Superior temporal gyrus (tissue), 1 donor: ENCODE results near the gene PHACTR2.
A peak's percentile ranks its signal among the peaks of the same experiment; 100 is the strongest.
"Not testable (repeated sequence)": the region's sequence is repeated elsewhere in the genome, so short reads cannot be mapped to it uniquely, and the experiment has no call there.

Source experiments
- DNase-seq: peaks from one replicate; pipeline ENCODE4 v3.0.0-alpha.2; 2016; ENCODE audit errors: extremely low spot score

Gene PHACTR2

GRCh38 chr6:143766185-143766553, 88.4 kb downstream of the PHACTR2 start:
- DNase-seq: no peak

GRCh38 chr6:143767433-143767832, 89.7 kb downstream of the PHACTR2 start:
- no peak for DNase-seq

GRCh38 chr6:143772116-143773086, 94.6 kb downstream of the PHACTR2 start:
- DNase-seq: no peak

- no peak for DNase-seq
These were observed 95.9 kb downstream of the PHACTR2 start for GRCh38 chr6:143773506-143774150.

GRCh38 chr6:143774347-143774746, 96.6 kb downstream of the PHACTR2 start:
- DNase-seq: no peak

GRCh38 chr6:143775336-143775735, 97.6 kb downstream of the PHACTR2 start:
- peak; percentile 44 for DNase-seq

GRCh38 chr6:143778926-143779325, 101.2 kb downstream of the PHACTR2 start:
- DNase-seq: no peak

GRCh38 chr6:143782481-143782880, 104.7 kb downstream of the PHACTR2 start:
- no peak for DNase-seq

GRCh38 chr6:143783077-143783476, 105.3 kb downstream of the PHACTR2 start:
- DNase-seq: no peak

- DNase-seq: no peak
These were observed 106.6 kb downstream of the PHACTR2 start for GRCh38 chr6:143784316-143784715.

GRCh38 chr6:143786371-143786770, 108.6 kb downstream of the PHACTR2 start:
- DNase-seq: not testable (repeated sequence)

- no peak for DNase-seq
These were observed 114.9 kb downstream of the PHACTR2 start for GRCh38 chr6:143792402-143793279.

- no peak for DNase-seq
These were observed 115.5 kb downstream of the PHACTR2 start for GRCh38 chr6:143793280-143793619.

- not testable (repeated sequence) for DNase-seq
These were observed 118.8 kb downstream of the PHACTR2 start for GRCh38 chr6:143796551-143796950.

GRCh38 chr6:143798487-143798886, 120.7 kb downstream of the PHACTR2 start:
- DNase-seq: not testable (repeated sequence)

- no peak for DNase-seq
These were observed 125.2 kb downstream of the PHACTR2 start for GRCh38 chr6:143802833-143803565.

- DNase-seq: no peak
These were observed 126.2 kb downstream of the PHACTR2 start for GRCh38 chr6:143803769-143804568.

GRCh38 chr6:143804835-143805239, 127.1 kb downstream of the PHACTR2 start:
- no peak for DNase-seq

- DNase-seq: no peak
These were observed 128.7 kb downstream of the PHACTR2 start for GRCh38 chr6:143806282-143807102.
